A549 treated with Mapracorat at 1 μM for 4 hours (cell line): ENCODE results near the gene SHC2. TPM values are rescaled to one million over a fixed set of nuclear protein-coding genes. Genes with fewer than 3 reads are reported as not detected.

Source experiments
- total RNA-seq: library from RNA; stranded (reverse); fragments of 200-300 nt; extraction: Qiagen RNA extraction; gene quantifications from 5 replicates; pipeline ENCODE4 v1.2.3, GENCODE V29; 2022

Gene SHC2, protein sequence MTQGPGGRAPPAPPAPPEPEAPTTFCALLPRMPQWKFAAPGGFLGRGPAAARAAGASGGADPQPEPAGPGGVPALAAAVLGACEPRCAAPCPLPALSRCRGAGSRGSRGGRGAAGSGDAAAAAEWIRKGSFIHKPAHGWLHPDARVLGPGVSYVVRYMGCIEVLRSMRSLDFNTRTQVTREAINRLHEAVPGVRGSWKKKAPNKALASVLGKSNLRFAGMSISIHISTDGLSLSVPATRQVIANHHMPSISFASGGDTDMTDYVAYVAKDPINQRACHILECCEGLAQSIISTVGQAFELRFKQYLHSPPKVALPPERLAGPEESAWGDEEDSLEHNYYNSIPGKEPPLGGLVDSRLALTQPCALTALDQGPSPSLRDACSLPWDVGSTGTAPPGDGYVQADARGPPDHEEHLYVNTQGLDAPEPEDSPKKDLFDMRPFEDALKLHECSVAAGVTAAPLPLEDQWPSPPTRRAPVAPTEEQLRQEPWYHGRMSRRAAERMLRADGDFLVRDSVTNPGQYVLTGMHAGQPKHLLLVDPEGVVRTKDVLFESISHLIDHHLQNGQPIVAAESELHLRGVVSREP
- total RNA-seq, result 0.60 to 1.8 TPM (median 1.4 TPM) in 5 replicates

DNA sequence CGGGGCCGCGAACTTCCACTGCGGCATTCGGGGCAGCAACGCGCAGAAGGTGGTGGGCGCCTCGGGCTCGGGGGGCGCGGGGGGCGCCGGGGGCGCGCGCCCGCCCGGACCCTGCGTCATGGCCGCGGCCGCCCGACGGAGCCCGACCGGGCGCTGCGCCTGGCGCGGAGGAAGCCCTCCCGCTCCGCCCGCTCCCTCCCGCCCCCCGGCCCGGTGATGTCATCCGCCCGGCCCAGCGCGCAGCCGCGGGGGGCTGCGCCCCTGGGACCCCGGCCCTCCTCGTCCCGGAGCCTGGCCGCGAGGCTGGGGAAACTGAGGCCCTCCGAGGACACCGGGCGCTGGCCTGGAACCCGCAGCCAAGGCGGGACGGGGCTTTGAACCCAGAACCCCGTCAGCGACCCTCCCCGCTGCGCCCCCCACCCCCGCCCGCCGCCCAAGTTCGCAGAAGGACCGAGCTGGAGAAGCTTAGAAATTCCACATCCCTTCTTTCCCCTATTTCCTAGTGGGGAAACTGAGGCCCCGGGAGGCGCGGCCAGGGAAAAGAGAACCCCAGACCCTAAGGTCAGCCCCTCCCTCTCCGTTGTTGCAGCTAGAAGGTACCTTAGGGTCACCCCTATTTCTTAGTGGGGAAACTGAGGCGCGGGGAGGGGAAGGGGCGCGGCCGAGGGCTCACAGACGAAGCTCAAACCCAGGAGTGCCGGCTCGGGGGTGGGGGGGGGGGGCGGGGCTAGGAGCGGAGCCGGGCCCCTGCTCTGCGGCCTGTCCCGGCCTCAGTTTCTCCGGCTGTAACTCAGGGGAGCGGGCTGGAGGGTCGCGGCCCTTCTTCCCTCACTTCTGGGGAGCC is at the start of gene SHC2:
Gene SHC2 (minus strand): TSS at position 157 of the 844 bp plus-strand sequence. CDS start 37 bp downstream, at position 120.

GRCh38 chr19:507286-508203 is 46.7 kb upstream of the SHC2 start, which contains the start of gene TPGS1:
TSS of gene TPGS1 (plus strand) at chr19:507497. CDS start at chr19:507507, 10 bp downstream.

DNA sequence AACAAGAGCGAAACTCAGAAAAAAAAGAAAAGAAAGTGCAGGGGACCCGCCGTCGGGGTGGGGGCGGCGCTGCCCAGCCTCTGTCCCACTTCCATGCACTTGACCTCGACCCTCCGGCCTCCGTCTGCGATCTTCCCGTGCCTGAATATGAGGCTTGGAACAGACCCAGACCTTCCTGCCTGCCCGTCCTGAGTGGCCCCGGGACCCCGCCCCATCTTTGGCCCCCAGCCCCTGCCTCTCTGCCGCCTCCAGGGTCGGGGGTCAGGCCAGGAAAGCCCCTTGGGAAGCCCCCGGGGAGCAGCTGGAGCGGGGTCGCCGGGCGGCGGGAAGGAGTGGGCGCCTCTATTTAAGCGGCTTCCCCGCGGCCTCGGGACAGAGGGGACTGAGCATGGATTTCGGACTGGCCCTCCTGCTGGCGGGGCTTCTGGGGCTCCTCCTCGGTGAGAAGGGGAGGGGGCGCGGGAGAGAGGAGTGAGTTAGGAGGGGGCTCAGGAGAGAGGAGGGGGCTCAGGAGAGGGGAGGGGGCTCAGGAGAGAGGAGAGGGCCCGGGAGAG is 35.4 kb upstream of the SHC2 start, which contains the start of gene MADCAM1:
Gene MADCAM1 (plus strand): TSS at position 375 of the 554 bp plus-strand sequence. CDS start 14 bp downstream, at position 389.

DNA sequence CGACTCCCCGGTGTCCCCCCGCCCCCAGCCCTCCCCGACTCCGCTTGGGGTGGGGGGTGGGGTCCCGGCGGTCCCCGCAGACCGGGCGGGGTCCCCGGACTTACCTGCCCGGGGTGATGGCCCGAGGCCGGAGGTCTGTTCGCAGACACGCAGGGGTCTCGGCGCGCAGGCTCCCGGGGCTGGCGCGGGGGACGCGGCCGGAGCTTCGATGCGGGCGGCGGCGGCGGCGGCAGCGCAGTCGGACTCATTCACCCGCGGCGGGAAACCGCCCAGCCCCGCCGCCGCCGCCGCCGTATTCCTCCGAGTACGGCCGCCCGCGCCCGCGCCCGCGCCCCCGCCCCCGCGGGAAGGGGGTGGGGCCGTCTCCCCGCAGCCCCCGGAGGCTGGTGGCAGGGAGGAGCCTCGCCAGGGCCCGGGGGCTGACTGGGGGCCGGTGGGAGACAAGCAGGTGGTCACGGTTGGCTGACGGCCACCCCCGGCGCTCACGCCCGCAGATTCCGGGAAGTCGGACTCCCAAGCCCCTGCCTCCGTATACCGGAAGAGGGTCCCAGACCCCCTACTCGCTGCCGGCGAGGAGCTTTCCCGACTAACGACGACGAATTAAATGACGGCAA is 51.8 kb downstream of the SHC2 start, which contains the start of gene C2CD4C:
Gene C2CD4C (minus strand): TSS at position 246 of the 614 bp plus-strand sequence. CDS start 786 bp downstream, outside the sequence.

Other genes with a start within 250 kb of the SHC2 start
- 76.6 to 110 TPM (median 101 TPM) in 5 replicates for gene PLPP2, start 169.6 kb downstream of the SHC2 start, total RNA-seq
- gene MIER2, start 116.2 kb downstream of the SHC2 start, total RNA-seq, result 14.0 to 23.9 TPM (median 19.6 TPM) in 5 replicates
- gene C2CD4C, start 51.9 kb downstream of the SHC2 start, total RNA-seq, result 0.30 to 0.73 TPM (median 0.51 TPM) in 5 replicates
- gene MADCAM1, start 35.5 kb upstream of the SHC2 start, total RNA-seq, result 0.07 to 0.49 TPM (median 0.45 TPM) in 5 replicates
- 10.6 to 18.0 TPM (median 17.2 TPM) in 5 replicates for gene TPGS1, start 46.5 kb upstream of the SHC2 start, total RNA-seq
- 59.0 to 102 TPM (median 94.1 TPM) in 5 replicates for gene CDC34, start 70.7 kb upstream of the SHC2 start, total RNA-seq
- gene GZMM, start 83.0 kb upstream of the SHC2 start, total RNA-seq, result 0.29 to 0.56 TPM (median 0.46 TPM) in 5 replicates
- 634 to 727 TPM (median 703 TPM) in 5 replicates for gene BSG, start 111.6 kb upstream of the SHC2 start, total RNA-seq
- gene HCN2, start 128.8 kb upstream of the SHC2 start, total RNA-seq, result 25.9 to 39.7 TPM (median 37.5 TPM) in 5 replicates
- gene POLRMT, start 172.5 kb upstream of the SHC2 start, total RNA-seq, result 69.5 to 94.1 TPM (median 92.9 TPM) in 5 replicates
- 0.28 to 0.77 TPM (median 0.72 TPM) in 5 replicates for gene FGF22, start 178.8 kb upstream of the SHC2 start, total RNA-seq
- gene RNF126, start 202.2 kb upstream of the SHC2 start, total RNA-seq, result 52.1 to 76.4 TPM (median 74.4 TPM) in 5 replicates
- 190 to 250 TPM (median 228 TPM) in 5 replicates for gene FSTL3, start 215.4 kb upstream of the SHC2 start, total RNA-seq
- gene PRSS57, start 234.4 kb upstream of the SHC2 start, total RNA-seq, result 0.18 to 0.23 TPM in 2 of 5 replicates, not detected in the others
- 11.0 to 15.7 TPM (median 14.8 TPM) in 5 replicates for gene PALM, start 247.9 kb upstream of the SHC2 start, total RNA-seq